K562 (cell line): ENCODE results near the gene TNFSF9. TPM values are rescaled to one million over a fixed set of nuclear protein-coding genes. Genes with fewer than 3 reads are reported as not detected.
A peak's percentile ranks its signal among the peaks of the same experiment; 100 is the strongest.

Experiments used
- ARNT ChIP-seq, 2 experiments: fragments of 450-650 bp; IDR thresholded peaks; 2 replicates each; pipeline ENCODE4 v1.6.1; 2016; ENCODE audit warnings: mild to moderate bottlenecking in 1 of 2
- NCOA1 ChIP-seq: fragments of 450-650 bp; IDR thresholded peaks from 2 replicates; pipeline ENCODE4 v1.6.1; 2016; ENCODE audit warnings: low read depth
- NCOA2 ChIP-seq, 2 experiments: fragments of 450-650 bp; IDR thresholded peaks; 2 replicates each; pipeline ENCODE4 v1.6.1; 2018; ENCODE audit warnings: mild to moderate bottlenecking in 2 of 2, moderate library complexity in 1 of 2; ENCODE audit not compliant: partially characterized antibody in 2 of 2
- RAD51 ChIP-seq: fragments of 450-650 bp; IDR thresholded peaks from 2 replicates; pipeline ENCODE4 v1.7.1; 2016; ENCODE audit warnings: low read depth, mild to moderate bottlenecking, borderline replicate concordance
- SUPT5H ChIP-seq: fragments of 450-650 bp; IDR thresholded peaks from 2 replicates; pipeline ENCODE4 v1.6.1; 2016
- TEAD2 ChIP-seq: fragments of 450-650 bp; IDR thresholded peaks from 2 replicates; pipeline ENCODE4 v1.6.1; 2016; ENCODE audit warnings: missing genetic modification characterization, control low read depth, missing compliant biosample characterization
- polyA plus RNA-seq, 8 experiments: library from polyadenylated mRNA; depleted of rRNA in 4 of 8; stranded (reverse) in 5 of 8; unstranded in 3 of 8; fragments of >200 nt; fragmentation: Nextera tagmentation in 2 of 8; fragmentation: Illumina TruSeq in 1 of 8; extraction: Ambion mirVana in 2 of 8; extraction: Trizol in 1 of 8; gene quantifications; 2 replicates each; pipeline versions ENCODE4 v1.2.1 to v1.2.3, GENCODE V29; 2011 to 2014; ENCODE audit warnings: inconsistent platforms in 1 of 8, missing spikeins in 1 of 8
- total RNA-seq, 7 experiments: library from RNA; depleted of rRNA in 6 of 7; stranded (reverse); fragments of >200 nt in 6 of 7; fragmentation: Illumina TruSeq in 2 of 7; extraction: Trizol in 2 of 7; gene quantifications; 2 replicates each; pipeline versions ENCODE4 v1.2.1 to v1.2.3, GENCODE V29; 2011 to 2021; ENCODE audit warnings: low replicate concordance in 1 of 7
- TF ChIP-seq, protein P1 (sequence below): fragments of 450-650 bp; conservative IDR thresholded peaks from 2 replicates; pipeline ENCODE4 v1.6.1; 2016; ENCODE audit warnings: missing genetic modification characterization, low read depth, mild to moderate bottlenecking, missing compliant biosample characterization, moderate library complexity
- TF ChIP-seq, protein P2 (sequence below): fragments of 250-450 bp; sonication (Bioruptor Pico); IDR thresholded peaks from 2 replicates; pipeline ENCODE4 v1.5.1; 2021; ENCODE audit warnings: mild to moderate bottlenecking
- TF ChIP-seq, protein P3 (sequence below), 2 experiments: fragments of 450-650 bp in 1 of 2; sonication (generic) in 1 of 2; formaldehyde crosslinking in 1 of 2; IDR thresholded peaks; 2 replicates each; pipeline versions ENCODE4 v1.7.1 to v1.9.0; 2016 to 2022; ENCODE audit warnings: inconsistent platforms in 1 of 2, mild to moderate bottlenecking in 1 of 2, missing genetic modification reagents in 1 of 2
- TF ChIP-seq, protein P4 (sequence below): fragments of 250-450 bp; sonication (Bioruptor Pico); IDR thresholded peaks from 2 replicates; pipeline ENCODE4 v1.8.0; 2021; ENCODE audit warnings: mild to moderate bottlenecking, moderate library complexity
- TF ChIP-seq, protein P5 (sequence below): IDR thresholded peaks from 3 replicates; pipeline ENCODE4 v1.6.1; 2011; ENCODE audit warnings: borderline replicate concordance, mild to moderate bottlenecking, moderate library complexity; ENCODE audit not compliant: insufficient read length; ENCODE audit errors: extremely low read depth

TNFSF9 gene
- total and polyA plus RNA-seq, 9 of the 15 experiments (the other 6 are each of a cell fraction or from before 2014, with no cell fraction given), result 1.4 to 17.9 (median 6.5) TPM

DNA sequence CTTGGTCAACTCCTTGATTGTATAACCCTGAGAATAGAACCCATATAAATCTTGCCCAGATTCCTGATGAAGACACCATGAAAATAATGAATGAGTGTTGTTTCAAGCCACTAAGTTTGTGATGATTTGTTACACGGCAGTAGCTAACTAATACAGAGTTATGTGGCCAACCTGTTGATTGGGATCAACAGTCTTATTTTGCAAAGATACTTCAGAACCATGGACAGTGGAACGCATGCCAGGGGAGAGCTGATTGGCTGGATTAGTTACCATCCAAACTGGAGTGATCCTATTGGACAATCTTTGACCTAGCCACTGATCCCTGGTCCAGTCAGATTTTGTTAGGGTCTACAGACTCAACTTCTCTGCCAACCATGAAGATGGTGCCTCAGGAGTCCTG is 33.6 kb downstream of the TNFSF9 start (continued):
- TF ChIP-seq, protein P1, sequence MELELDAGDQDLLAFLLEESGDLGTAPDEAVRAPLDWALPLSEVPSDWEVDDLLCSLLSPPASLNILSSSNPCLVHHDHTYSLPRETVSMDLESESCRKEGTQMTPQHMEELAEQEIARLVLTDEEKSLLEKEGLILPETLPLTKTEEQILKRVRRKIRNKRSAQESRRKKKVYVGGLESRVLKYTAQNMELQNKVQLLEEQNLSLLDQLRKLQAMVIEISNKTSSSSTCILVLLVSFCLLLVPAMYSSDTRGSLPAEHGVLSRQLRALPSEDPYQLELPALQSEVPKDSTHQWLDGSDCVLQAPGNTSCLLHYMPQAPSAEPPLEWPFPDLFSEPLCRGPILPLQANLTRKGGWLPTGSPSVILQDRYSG, result peak; percentile 68; the same call in 1 of the 2 replicates
- TF ChIP-seq NCOA1 (no peak), SUPT5H (no peak), RAD51 (no peak), NCOA2 (IDR thresholded peaks at IDR 0.05; ENCODE audit: partially characterized antibody in 2 of 2) (no peak), TEAD2 (tag) (no peak), ARNT (IDR thresholded peaks at IDR 0.05) (no peak)
- TF ChIP-seq, protein P2, sequence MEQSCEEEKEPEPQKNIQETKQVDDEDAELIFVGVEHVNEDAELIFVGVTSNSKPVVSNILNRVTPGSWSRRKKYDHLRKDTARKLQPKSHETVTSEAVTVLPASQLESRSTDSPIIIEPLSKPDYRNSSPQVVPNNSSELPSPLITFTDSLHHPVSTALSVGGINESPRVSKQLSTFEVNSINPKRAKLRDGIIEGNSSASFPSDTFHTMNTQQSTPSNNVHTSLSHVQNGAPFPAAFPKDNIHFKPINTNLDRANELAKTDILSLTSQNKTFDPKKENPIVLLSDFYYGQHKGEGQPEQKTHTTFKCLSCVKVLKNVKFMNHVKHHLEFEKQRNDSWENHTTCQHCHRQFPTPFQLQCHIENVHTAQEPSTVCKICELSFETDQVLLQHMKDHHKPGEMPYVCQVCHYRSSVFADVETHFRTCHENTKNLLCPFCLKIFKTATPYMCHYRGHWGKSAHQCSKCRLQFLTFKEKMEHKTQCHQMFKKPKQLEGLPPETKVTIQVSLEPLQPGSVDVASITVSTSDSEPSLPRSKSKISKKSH, result no peak
- TF ChIP-seq, protein P3, sequence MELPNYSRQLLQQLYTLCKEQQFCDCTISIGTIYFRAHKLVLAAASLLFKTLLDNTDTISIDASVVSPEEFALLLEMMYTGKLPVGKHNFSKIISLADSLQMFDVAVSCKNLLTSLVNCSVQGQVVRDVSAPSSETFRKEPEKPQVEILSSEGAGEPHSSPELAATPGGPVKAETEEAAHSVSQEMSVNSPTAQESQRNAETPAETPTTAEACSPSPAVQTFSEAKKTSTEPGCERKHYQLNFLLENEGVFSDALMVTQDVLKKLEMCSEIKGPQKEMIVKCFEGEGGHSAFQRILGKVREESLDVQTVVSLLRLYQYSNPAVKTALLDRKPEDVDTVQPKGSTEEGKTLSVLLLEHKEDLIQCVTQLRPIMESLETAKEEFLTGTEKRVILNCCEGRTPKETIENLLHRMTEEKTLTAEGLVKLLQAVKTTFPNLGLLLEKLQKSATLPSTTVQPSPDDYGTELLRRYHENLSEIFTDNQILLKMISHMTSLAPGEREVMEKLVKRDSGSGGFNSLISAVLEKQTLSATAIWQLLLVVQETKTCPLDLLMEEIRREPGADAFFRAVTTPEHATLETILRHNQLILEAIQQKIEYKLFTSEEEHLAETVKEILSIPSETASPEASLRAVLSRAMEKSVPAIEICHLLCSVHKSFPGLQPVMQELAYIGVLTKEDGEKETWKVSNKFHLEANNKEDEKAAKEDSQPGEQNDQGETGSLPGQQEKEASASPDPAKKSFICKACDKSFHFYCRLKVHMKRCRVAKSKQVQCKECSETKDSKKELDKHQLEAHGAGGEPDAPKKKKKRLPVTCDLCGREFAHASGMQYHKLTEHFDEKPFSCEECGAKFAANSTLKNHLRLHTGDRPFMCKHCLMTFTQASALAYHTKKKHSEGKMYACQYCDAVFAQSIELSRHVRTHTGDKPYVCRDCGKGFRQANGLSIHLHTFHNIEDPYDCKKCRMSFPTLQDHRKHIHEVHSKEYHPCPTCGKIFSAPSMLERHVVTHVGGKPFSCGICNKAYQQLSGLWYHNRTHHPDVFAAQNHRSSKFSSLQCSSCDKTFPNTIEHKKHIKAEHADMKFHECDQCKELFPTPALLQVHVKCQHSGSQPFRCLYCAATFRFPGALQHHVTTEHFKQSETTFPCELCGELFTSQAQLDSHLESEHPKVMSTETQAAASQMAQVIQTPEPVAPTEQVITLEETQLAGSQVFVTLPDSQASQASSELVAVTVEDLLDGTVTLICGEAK (IDR thresholded peaks at IDR 0.05), result no peak
- TF ChIP-seq, protein P3 (CRISPR knock-in tag; IDR thresholded peaks at IDR 0.05), result no peak
- TF ChIP-seq, protein P4, sequence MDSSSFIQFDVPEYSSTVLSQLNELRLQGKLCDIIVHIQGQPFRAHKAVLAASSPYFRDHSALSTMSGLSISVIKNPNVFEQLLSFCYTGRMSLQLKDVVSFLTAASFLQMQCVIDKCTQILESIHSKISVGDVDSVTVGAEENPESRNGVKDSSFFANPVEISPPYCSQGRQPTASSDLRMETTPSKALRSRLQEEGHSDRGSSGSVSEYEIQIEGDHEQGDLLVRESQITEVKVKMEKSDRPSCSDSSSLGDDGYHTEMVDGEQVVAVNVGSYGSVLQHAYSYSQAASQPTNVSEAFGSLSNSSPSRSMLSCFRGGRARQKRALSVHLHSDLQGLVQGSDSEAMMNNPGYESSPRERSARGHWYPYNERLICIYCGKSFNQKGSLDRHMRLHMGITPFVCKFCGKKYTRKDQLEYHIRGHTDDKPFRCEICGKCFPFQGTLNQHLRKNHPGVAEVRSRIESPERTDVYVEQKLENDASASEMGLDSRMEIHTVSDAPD (CRISPR knock-in tag), result no peak
- TF ChIP-seq, protein P5, sequence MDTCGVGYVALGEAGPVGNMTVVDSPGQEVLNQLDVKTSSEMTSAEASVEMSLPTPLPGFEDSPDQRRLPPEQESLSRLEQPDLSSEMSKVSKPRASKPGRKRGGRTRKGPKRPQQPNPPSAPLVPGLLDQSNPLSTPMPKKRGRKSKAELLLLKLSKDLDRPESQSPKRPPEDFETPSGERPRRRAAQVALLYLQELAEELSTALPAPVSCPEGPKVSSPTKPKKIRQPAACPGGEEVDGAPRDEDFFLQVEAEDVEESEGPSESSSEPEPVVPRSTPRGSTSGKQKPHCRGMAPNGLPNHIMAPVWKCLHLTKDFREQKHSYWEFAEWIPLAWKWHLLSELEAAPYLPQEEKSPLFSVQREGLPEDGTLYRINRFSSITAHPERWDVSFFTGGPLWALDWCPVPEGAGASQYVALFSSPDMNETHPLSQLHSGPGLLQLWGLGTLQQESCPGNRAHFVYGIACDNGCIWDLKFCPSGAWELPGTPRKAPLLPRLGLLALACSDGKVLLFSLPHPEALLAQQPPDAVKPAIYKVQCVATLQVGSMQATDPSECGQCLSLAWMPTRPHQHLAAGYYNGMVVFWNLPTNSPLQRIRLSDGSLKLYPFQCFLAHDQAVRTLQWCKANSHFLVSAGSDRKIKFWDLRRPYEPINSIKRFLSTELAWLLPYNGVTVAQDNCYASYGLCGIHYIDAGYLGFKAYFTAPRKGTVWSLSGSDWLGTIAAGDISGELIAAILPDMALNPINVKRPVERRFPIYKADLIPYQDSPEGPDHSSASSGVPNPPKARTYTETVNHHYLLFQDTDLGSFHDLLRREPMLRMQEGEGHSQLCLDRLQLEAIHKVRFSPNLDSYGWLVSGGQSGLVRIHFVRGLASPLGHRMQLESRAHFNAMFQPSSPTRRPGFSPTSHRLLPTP, result no peak
